GM18951 (cell line): ENCODE data around the gene CLCN4.

Source experiments
- POLR2A ChIP-seq: IDR thresholded peaks from 4 replicates; pipeline ENCODE4 v1.6.1; 2011; ENCODE audit warnings: mild to moderate bottlenecking; ENCODE audit not compliant: insufficient read length, insufficient read depth; ENCODE audit errors: extremely low read depth
- in situ Hi-C: fragments of 300-500 bp; cut with MboI; formaldehyde crosslinking; loops from one replicate; pipeline ENCODE4 v1.12.0; 2022; ENCODE audit warnings: low sequenced_read_pairs, mixed read lengths, inconsistent platforms; ENCODE audit not compliant: unreplicated experiment

The CLCN4 gene

GRCh38 chrX:10163031-10163430 is 6.3 kb downstream of the CLCN4 start:
- no peak for TF ChIP-seq POLR2A
- in situ Hi-C loops = no loop called here

GRCh38 chrX:10164879-10165278 is 8.1 kb downstream of the CLCN4 start:
- in situ Hi-C loops = no loop called here
- TF ChIP-seq POLR2A = no peak

GRCh38 chrX:10165580-10166247 is 8.9 kb downstream of the CLCN4 start:
- in situ Hi-C loops = no loop called here
- no peak for TF ChIP-seq POLR2A

GRCh38 chrX:10166248-10166716 is 9.5 kb downstream of the CLCN4 start:
- TF ChIP-seq POLR2A = no peak

GRCh38 chrX:10166731-10167151 is 10.0 kb downstream of the CLCN4 start:
- in situ Hi-C loops = no loop called here
- TF ChIP-seq POLR2A = no peak

More at GRCh38 chrX:10166248-10166716, 9.5 kb downstream of the CLCN4 start:
- in situ Hi-C loops = no loop called here

- in situ Hi-C loops = no loop called here
- no peak for TF ChIP-seq POLR2A
Measured at GRCh38 chrX:10167573-10167972, 10.8 kb downstream of the CLCN4 start.

- in situ Hi-C loops = no loop called here
- TF ChIP-seq POLR2A = no peak
Measured at GRCh38 chrX:10168226-10168625, 11.5 kb downstream of the CLCN4 start.

- in situ Hi-C loops = no loop called here
- no peak for TF ChIP-seq POLR2A
Measured at GRCh38 chrX:10169175-10169574, 12.4 kb downstream of the CLCN4 start.

GRCh38 chrX:10171249-10171648 is 14.5 kb downstream of the CLCN4 start:
- in situ Hi-C loops = no loop called here
- TF ChIP-seq POLR2A = no peak

GRCh38 chrX:10172877-10173276 is 16.1 kb downstream of the CLCN4 start:
- no peak for TF ChIP-seq POLR2A
- in situ Hi-C loops = no loop called here

GRCh38 chrX:10173331-10173900 is 16.6 kb downstream of the CLCN4 start:
- no peak for TF ChIP-seq POLR2A
- in situ Hi-C loops = no loop called here

GRCh38 chrX:10174051-10174450 is 17.3 kb downstream of the CLCN4 start:
- no peak for TF ChIP-seq POLR2A
- in situ Hi-C loops = no loop called here

- in situ Hi-C loops = loop anchor here (25.0 kb wide), 3 partner anchors 237 to 962 kb away; partner anchors contain the start of gene MID1
- no peak for TF ChIP-seq POLR2A
Measured at GRCh38 chrX:10174810-10175209, 18.0 kb downstream of the CLCN4 start.

GRCh38 chrX:10175319-10175871 is 18.6 kb downstream of the CLCN4 start:
- in situ Hi-C loops = loop anchor here (25.0 kb wide), 3 partner anchors 237 to 962 kb away; partner anchors contain the start of gene MID1

More at GRCh38 chrX:10175319-10175871, 18.6 kb downstream of the CLCN4 start:
- TF ChIP-seq POLR2A = no peak
